HepG2 (cell line): ENCODE results near the gene PIM1. TPM values are rescaled to one million over a fixed set of nuclear protein-coding genes. Genes with fewer than 3 reads are reported as not detected.

Experiments
- DDIT3 ChIP-seq: sonication (generic); formaldehyde crosslinking; IDR thresholded peaks from 2 replicates; pipeline ENCODE4 v1.4.0; 2020; ENCODE audit warnings: mild to moderate bottlenecking, missing genetic modification reagents
- DRAP1 ChIP-seq: IDR thresholded peaks from 2 replicates; pipeline ENCODE4 v1.6.1; 2016; ENCODE audit warnings: missing genetic modification reagents, missing compliant biosample characterization
- EHMT2 ChIP-seq: fragments of 200-600 bp; sonication (generic); IDR thresholded peaks from 2 replicates; pipeline ENCODE4 v1.7.0; 2017; ENCODE audit warnings: antibody characterized with exemption, low read depth, low read length, borderline replicate concordance
- GZF1 ChIP-seq: sonication (generic); formaldehyde crosslinking; IDR thresholded peaks from 2 replicates; pipeline ENCODE4 v1.5.1; 2020; ENCODE audit warnings: mild to moderate bottlenecking, missing genetic modification reagents
- MXD3 ChIP-seq: IDR thresholded peaks from 2 replicates; pipeline ENCODE4 v1.6.1; 2016; ENCODE audit warnings: mild to moderate bottlenecking, missing biosample characterization, missing genetic modification reagents
- PAF1 ChIP-seq: IDR thresholded peaks from 2 replicates; pipeline ENCODE4 v1.6.1; 2016; ENCODE audit warnings: missing genetic modification reagents, missing compliant biosample characterization
- PAWR ChIP-seq: sonication (generic); formaldehyde crosslinking; IDR thresholded peaks from 2 replicates; pipeline ENCODE4 v1.4.0; 2020; ENCODE audit warnings: missing genetic modification reagents, mild to moderate bottlenecking, borderline replicate concordance
- RBAK ChIP-seq: sonication (generic); formaldehyde crosslinking; IDR thresholded peaks from 2 replicates; pipeline ENCODE4 v1.5.1; 2020; ENCODE audit warnings: mild to moderate bottlenecking, missing genetic modification reagents
- SP1 ChIP-seq, 2 experiments: fragments of 450-650 bp in 1 of 2; sonication (generic) in 1 of 2; formaldehyde crosslinking in 1 of 2; IDR thresholded peaks; 2 replicates each; pipeline versions ENCODE4 v1.4.0 to v1.6.1; 2016 to 2020; ENCODE audit warnings: missing genetic modification reagents in 1 of 2
- ZBTB42 ChIP-seq: sonication (generic); formaldehyde crosslinking; IDR thresholded peaks from 2 replicates; pipeline ENCODE4 v1.5.0; 2020; ENCODE audit warnings: mild to moderate bottlenecking, missing genetic modification reagents
- ZNF225 ChIP-seq: sonication (generic); formaldehyde crosslinking; IDR thresholded peaks from 2 replicates; pipeline ENCODE4 v1.4.0; 2020; ENCODE audit warnings: mild to moderate bottlenecking, missing genetic modification reagents
- ZNF274 ChIP-seq: sonication (generic); formaldehyde crosslinking; IDR thresholded peaks from 2 replicates; pipeline ENCODE4 v1.5.1; 2020; ENCODE audit warnings: mild to moderate bottlenecking, missing genetic modification reagents
- ZNF350 ChIP-seq: sonication (generic); formaldehyde crosslinking; IDR thresholded peaks from 2 replicates; pipeline ENCODE4 v1.4.0; 2020; ENCODE audit warnings: mild to moderate bottlenecking, low read depth, missing genetic modification reagents, borderline replicate concordance
- ZNF687 ChIP-seq: sonication (generic); formaldehyde crosslinking; IDR thresholded peaks from 2 replicates; pipeline ENCODE4 v1.5.1; 2020; ENCODE audit warnings: mild to moderate bottlenecking, missing genetic modification reagents, moderate library complexity
- ZNF816 ChIP-seq: sonication (generic); formaldehyde crosslinking; IDR thresholded peaks from 2 replicates; pipeline ENCODE4 v1.8.0; 2022; ENCODE audit warnings: missing genetic modification reagents, mild to moderate bottlenecking, borderline replicate concordance
- polyA plus RNA-seq, 8 experiments: library from polyadenylated mRNA; depleted of rRNA in 3 of 8; stranded (reverse) in 7 of 8; unstranded in 1 of 8; fragments of >200 nt; fragmentation: Illumina TruSeq in 4 of 8; extraction: Trizol in 4 of 8; gene quantifications; 2 replicates each; pipeline versions ENCODE4 v1.2.1 to v1.2.3, GENCODE V29; 2011 to 2016; ENCODE audit warnings: low read depth in 4 of 8, missing spikeins in 1 of 8, mixed read lengths in 1 of 8; ENCODE audit not compliant: insufficient read depth in 1 of 8
- total RNA-seq, 5 experiments: library from RNA; depleted of rRNA; stranded (reverse); fragments of >200 nt; fragmentation: Illumina TruSeq; extraction: Trizol; gene quantifications; 2 replicates each; pipeline ENCODE4 v1.2.3, GENCODE V29; 2016; ENCODE audit warnings: low read depth in 1 of 5

The PIM1 gene
- total and polyA plus RNA-seq, 2 of the 13 experiments (the other 11 are each of a cell fraction or from before 2014, with no cell fraction given) = 29.4 to 117 TPM

GRCh38 chr6:37173493-37174195, 3.7 kb downstream of the PIM1 start (continued):
- no peak for TF ChIP-seq ZBTB42 (CRISPR knock-in tag)
- TF ChIP-seq PAF1 (CRISPR knock-in tag) = 0 out of 2 replicates have a peak, but pooled peaks have one; percentile 56
- TF ChIP-seq ZNF816 (CRISPR knock-in tag) = 0 out of 2 replicates have a peak, but pooled peaks have one; percentile 6
- TF ChIP-seq SP1 (IDR thresholded peaks at IDR 0.05) = no peak
- no peak for TF ChIP-seq SP1 (CRISPR knock-in tag; IDR thresholded peaks at IDR 0.05)
- TF ChIP-seq DDIT3 (CRISPR knock-in tag) = no peak
- no peak for TF ChIP-seq EHMT2
- TF ChIP-seq ZNF225 (CRISPR knock-in tag) = no peak
- TF ChIP-seq ZNF350 = 0 out of 2 replicates have a peak, but pooled peaks have one; percentile 41
- TF ChIP-seq MXD3 (CRISPR knock-in tag) = no peak
- TF ChIP-seq RBAK (CRISPR knock-in tag) = no peak
- TF ChIP-seq PAWR (CRISPR knock-in tag) = no peak
- no peak for TF ChIP-seq GZF1
- no peak for TF ChIP-seq DRAP1
- TF ChIP-seq ZNF274 (CRISPR knock-in tag) = no peak; the same call in 1 of the 2 replicates
- TF ChIP-seq ZNF687 = peak; percentile 35
